HG03196 (cell line): ENCODE data around the gene SLC5A2.
A peak's percentile ranks its signal among the peaks of the same experiment; 100 is the strongest.
"Not testable (repeated sequence)": the region's sequence is repeated elsewhere in the genome, so short reads cannot be mapped to it uniquely, and the experiment has no call there.

Experiments
- ATAC-seq: cut with Tn5 transposase; IDR thresholded peaks from one replicate; pipeline ENCODE4 v1.9.1; 2021; ENCODE audit not compliant: unreplicated experiment

Gene SLC5A2

GRCh38 chr16:31491778-31492418 is 9.0 kb downstream of the SLC5A2 start:
- no peak for ATAC-seq

GRCh38 chr16:31493506-31494125 is 10.7 kb downstream of the SLC5A2 start:
- ATAC-seq, result no peak

- no peak for ATAC-seq
These were observed 13.7 kb downstream of the SLC5A2 start for GRCh38 chr16:31496670-31497069.

- no peak for ATAC-seq
These were observed 15.6 kb downstream of the SLC5A2 start for GRCh38 chr16:31498493-31498892.

GRCh38 chr16:31499928-31500327 is 17.0 kb downstream of the SLC5A2 start:
- ATAC-seq, result no peak

- no peak for ATAC-seq
These were observed 18.5 kb downstream of the SLC5A2 start for GRCh38 chr16:31501226-31501965.

GRCh38 chr16:31501966-31502348 is 19.0 kb downstream of the SLC5A2 start:
- no peak for ATAC-seq

GRCh38 chr16:31502981-31503380 is 20.1 kb downstream of the SLC5A2 start:
- ATAC-seq, result no peak

GRCh38 chr16:31503555-31503954 is 20.6 kb downstream of the SLC5A2 start:
- ATAC-seq, result not testable (repeated sequence)

GRCh38 chr16:31504159-31504558 is 21.2 kb downstream of the SLC5A2 start:
- no peak for ATAC-seq

GRCh38 chr16:31505483-31505882 is 22.6 kb downstream of the SLC5A2 start:
- ATAC-seq, result peak; percentile 36

GRCh38 chr16:31507617-31507928 is 24.6 kb downstream of the SLC5A2 start:
- ATAC-seq, result no peak

GRCh38 chr16:31507929-31508705 is 25.2 kb downstream of the SLC5A2 start, which contains the start of gene RUSF1:
Gene RUSF1, minus strand, starts transcription at chr16:31508391. Its CDS starts 18 bp downstream, at chr16:31508373.
- ATAC-seq, result peak; percentile 86

GRCh38 chr16:31508706-31509195 is 25.8 kb downstream of the SLC5A2 start:
- no peak for ATAC-seq

GRCh38 chr16:31513126-31513525 is 30.2 kb downstream of the SLC5A2 start:
- ATAC-seq, result no peak

GRCh38 chr16:31513884-31514283 is 31.0 kb downstream of the SLC5A2 start:
- ATAC-seq, result no peak

- no peak for ATAC-seq
These were observed 35.0 kb downstream of the SLC5A2 start for GRCh38 chr16:31517800-31518402.

- ATAC-seq, result no peak
These were observed 37.0 kb downstream of the SLC5A2 start for GRCh38 chr16:31519759-31520431.

GRCh38 chr16:31521368-31521767 is 38.4 kb downstream of the SLC5A2 start:
- ATAC-seq, result no peak

- no peak for ATAC-seq
These were observed 39.1 kb downstream of the SLC5A2 start for GRCh38 chr16:31522071-31522470.
